Activated T-cell treated with anti-CD3 and anti-CD28 coated beads for 4 hours (primary cell): ENCODE results near the gene CXCL3.

Source experiments
- DNase-seq: peaks from one replicate; pipeline ENCODE4 v3.0.0-alpha.2; 2020

The CXCL3 gene

DNA sequence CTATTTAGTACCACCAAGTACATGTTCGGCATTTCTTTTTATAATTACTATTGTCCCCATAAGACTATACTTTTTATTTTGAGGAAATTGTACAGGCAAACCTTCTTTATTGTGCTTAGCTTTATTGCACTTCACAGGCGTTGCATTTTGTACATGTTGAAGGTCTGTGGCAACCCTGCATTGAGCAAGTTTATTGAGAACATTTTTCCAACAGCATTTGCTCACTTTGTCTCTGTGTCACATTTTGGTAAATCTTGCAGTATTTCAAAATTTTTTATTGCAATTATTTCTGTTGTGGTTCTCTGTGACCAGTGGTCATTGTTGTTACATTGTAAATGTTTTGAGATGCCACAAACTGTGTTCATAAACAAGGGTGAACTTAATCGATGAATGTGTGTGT is 29.2 kb downstream of the CXCL3 start:
- no peak for DNase-seq

DNA sequence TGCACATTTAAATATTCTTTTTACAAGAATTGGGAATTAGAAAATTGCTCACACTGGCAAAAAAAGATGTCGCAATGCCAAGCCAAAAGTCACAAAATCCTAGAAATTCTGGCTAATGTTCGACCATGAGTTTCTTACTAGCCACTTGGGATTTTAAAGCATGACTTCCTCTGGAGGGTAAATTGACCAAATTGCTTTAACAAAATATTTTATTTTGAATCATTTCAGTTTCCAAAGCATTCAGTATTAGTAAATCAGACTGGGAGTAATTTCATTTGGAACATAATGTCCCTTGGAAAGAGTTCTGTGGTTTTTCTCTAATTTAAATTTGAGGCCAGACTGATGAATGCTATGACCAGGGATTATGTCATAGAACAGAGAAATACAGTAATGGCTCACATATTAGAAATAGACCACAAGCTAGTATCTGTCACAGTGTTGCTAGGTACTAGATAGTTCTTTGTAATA is 32.4 kb downstream of the CXCL3 start:
- DNase-seq, result no peak

DNA sequence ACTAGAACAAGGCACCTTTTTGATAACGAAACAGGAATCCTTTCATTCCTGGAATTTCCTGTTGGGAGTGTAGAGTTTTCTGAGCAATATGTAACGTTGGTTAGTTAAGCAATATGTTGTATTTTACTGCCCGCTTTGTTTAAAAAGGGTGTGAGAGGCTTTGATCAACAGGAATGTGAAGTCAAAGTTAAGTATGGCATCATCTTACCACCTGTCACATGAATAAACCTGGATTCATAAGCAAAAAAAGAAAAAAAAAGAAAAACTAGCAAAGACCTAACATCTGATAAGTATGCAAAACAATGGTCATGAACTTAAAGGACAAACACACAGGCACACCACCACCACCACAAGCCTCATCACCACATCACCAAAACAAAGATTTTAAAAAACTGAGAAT is 33.0 kb downstream of the CXCL3 start:
- no peak for DNase-seq

DNA sequence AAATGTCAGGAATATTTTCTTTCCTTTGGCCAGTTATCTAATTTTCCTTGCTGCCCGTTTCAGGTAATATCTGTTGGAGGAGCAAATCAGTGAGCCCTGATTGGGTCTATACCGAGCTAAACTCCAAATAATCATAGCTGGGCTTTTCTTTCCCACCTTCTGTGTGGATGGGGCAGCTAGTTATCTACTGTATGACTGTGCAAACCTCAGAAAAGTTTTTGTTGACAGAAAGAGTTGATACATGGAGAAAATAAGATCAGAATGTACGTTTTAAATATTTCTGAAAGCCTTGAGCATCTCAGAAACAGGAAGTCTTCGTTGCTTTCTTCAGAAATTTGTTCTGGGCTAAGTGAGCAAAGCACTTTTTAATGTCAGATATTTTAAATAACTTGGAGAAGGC is 33.8 kb downstream of the CXCL3 start:
- DNase-seq, result no peak

DNA sequence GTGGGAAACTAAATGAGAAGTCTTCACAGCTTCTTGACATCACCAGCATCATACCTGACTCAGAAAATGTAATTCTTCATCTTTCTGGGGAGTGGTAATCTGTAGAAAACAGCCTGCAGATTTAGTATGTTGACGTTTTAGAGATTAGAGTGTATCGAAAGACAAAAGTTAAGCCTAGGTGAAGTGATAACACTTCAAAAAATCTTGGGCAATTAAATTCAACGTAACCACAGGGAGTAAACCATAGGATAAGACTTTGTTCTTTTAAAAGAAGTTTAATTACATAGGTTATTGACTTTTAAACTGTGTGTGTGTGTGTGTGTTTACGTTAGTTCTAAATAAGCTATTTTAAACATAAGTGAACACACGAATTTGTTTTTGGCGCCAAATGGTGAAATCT is 38.2 kb downstream of the CXCL3 start:
- DNase-seq, result no peak

DNA sequence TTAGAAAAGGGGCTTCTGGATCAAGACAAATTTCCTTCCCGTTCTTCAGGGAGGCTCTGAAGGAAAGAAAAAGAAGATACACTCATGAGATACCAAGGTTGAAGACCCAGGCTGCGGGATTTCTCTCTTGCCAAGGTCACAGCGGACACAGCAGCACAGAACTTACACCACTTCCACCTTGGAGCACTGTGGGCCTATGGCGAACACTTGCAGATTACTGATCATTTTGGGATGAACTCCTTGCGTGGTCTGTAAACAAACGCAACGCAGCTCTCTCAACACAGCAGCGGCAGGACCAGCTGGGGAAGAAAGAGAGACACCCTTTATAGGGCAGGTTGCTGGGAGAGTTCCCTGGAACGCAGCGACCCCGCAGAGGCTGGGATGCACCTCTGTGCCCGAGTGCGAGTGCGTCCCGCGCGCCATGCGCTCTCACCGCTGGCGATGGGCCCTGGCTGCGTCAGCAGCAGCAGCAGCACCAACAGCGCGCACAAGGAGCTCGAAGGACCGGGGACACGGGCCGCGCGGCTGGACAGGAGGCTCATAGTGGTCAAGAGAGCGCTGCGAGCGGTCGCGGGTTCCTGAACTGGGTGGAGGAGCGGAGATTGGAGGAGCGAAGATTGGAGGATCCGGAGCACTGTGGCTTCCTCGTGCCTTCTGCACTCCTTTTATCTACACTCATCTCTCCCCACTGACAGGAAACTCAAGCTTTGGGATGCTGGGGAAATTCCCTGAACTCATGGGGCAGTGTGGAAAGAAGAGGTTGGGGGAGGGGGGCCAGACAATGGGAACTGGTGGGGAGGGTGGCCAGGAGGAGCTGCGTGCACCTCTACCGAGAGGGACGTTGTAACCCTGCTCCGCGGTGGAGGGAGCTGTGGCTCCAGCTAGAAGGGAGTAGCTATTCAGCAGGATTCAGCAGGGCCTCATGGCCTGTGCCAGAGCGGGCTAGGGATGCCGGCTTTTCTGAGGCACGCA is 40.2 kb downstream of the CXCL3 start, which contains the start of gene CXCL5:
Gene CXCL5, minus strand, starts transcription at position 638 of the 972 bp plus-strand sequence. Its CDS starts 96 bp downstream, at position 542.
- DNase-seq, result no peak

DNA sequence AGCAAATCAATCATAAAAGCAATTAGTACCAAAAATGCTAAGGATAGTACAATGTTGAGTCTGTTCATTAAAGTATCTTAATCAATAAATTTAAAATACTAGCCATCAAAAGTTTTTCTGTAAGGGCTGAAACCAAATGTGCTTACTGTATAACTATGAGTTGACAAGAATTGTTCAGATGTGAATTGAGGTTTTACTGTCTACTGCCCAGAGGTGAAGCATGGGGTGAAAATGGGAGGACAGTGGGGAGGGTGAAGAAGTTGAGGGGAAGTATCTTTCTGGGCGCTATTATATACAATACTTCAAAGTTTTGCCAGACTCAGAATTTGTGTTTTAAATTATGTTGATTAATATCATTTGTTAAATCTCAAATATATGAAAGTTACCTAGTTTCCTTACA is 46.4 kb downstream of the CXCL3 start:
- no peak for DNase-seq

DNA sequence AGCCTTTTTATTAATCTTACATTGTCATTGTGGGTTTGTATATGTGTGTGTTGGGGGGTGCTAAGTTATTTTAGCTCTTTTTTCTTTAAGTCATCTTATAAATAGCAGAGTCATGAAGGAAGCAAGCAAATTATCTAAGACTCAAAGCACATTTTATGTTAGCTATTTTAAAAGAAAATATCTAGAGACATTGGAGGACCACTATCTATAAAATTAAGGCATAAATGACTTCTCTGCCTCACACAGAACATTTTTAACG is 46.8 kb downstream of the CXCL3 start:
- DNase-seq, result no peak

DNA sequence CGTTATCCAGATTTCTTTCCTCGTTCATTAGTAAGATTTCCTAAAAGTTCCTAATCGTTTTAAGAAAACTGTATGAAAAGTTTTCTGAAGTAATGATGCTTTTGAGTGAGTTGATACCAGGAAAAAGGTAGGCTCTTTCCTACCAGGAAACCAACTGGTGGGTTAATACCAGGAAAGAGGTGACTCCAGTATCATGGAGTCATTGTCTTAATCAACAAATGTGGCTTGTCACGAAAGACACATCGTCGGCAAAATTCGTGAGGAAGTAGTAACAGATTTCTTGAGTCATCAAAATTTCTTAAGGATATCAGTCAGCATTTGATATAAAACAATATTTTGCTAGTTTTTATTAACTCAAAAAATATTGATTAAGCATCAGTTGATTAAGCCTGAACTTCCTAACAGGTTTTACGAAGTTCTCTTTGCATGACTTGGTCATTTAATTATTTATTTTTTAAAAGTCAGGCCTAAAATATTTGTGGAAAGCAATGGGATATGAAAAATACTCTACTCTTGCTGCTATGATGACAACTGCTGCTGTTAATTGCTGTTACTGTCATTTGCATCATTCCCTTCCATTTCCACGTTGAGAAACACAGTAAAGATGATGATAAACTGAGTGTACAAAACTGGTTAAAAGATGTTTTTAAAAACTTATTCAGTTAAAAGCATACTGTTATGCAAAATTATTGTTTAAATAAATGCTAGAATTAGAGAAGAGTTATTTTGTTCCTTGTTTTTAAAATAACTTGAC is 47.3 kb downstream of the CXCL3 start:
- no peak for DNase-seq

DNA sequence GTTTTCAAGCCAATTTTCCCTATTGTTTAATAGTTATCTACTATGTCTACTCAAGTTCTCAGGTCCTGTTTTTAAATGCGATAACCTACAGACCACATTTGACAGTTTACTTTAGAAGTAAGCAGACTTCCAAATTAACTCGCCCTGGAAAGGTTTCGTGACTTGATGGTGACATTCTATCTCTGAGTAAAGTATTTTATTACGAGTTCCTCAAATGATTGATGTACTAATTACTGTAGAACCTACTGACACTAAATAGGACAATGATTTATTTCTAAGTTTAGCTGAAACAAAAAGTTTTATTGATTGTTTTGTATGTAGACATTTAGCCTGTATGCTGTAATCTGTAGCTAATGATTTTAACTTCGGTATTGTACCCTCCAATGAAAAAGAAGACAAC is 48.6 kb downstream of the CXCL3 start:
- no peak for DNase-seq

DNA sequence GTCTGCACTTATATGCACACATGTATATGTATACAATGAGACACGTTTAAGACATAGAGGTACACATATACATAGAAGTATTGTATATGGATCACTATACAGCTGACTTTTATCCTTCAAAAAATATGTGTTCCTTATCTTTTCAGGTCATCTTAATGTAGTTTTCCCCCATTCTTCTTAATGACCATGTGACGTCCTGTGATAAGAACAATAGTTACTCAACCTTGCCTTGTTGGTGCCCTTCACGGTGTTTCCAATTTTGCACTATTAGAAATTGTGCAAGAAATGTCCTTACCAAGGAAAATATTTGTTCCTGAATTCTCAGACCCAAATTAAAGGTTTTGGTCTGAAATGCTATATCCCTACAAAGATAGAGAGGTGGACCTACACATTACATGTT is 49.5 kb downstream of the CXCL3 start:
- no peak for DNase-seq

DNA sequence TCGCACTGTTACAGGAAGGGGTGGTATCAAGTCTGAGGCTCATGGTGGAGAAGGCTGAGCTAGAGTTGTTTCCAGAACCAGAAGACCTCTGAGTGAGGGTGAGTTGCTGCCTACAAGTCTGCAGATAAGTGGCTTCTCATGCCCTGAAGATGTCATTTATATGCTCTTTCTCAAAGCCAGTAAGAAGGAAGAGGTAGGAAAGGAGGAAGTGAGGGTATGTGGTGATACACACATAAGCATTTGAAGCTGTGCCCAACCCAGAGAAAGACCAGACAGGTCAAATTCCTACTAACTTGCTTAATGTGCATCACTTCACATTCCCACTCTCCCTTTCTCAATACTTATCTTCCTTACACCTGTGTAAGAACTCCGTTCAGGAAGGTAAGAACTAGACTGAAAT is 50.4 kb downstream of the CXCL3 start, which contains the start of gene PPBP:
Gene PPBP, minus strand, starts transcription at position 130 of the 400 bp plus-strand sequence. Its CDS starts 87 bp downstream, at position 43.
- DNase-seq, result no peak
